Choroid plexus epithelial cell (primary cell): Measurements from ENCODE around the gene EPB41L4A.

Experiments used
- DNase-seq: peaks from one replicate; pipeline ENCODE4 v3.0.0-alpha.2; 2010; ENCODE audit warnings: low read depth
- H3K4me3 ChIP-seq: 2 replicates; pipeline ENCODE4 v1.5.1; 2011; ENCODE audit warnings: low read depth, mild to moderate bottlenecking, control low read depth, low read length, moderate library complexity
- CTCF ChIP-seq: conservative IDR thresholded peaks from 2 replicates; pipeline ENCODE4 v1.5.1; 2011; ENCODE audit warnings: low read depth, mild to moderate bottlenecking, control low read depth, inconsistent platforms, low read length, moderate library complexity

EPB41L4A gene

GRCh38 chr5:112323166-112323565 lies 95.9 kb downstream of the EPB41L4A start:
- DNase-seq: no peak
- H3K4me3 ChIP-seq: no peak overlapping the region
- TF ChIP-seq CTCF: no peak

- DNase-seq: no peak
- TF ChIP-seq CTCF: no peak
- H3K4me3 ChIP-seq: no peak overlapping the region
Observed at GRCh38 chr5:112320408-112320807, 98.7 kb downstream of the EPB41L4A start.

GRCh38 chr5:112318346-112318745 lies 100.7 kb downstream of the EPB41L4A start:
- DNase-seq: no peak
- TF ChIP-seq CTCF: no peak
- no peak overlapping the region for H3K4me3 ChIP-seq

- no peak for DNase-seq
- H3K4me3 ChIP-seq: no peak overlapping the region
- no peak for TF ChIP-seq CTCF
Observed at GRCh38 chr5:112317866-112318265, 101.2 kb downstream of the EPB41L4A start.

GRCh38 chr5:112316731-112317130 lies 102.3 kb downstream of the EPB41L4A start:
- DNase-seq: no peak
- no peak overlapping the region for H3K4me3 ChIP-seq
- no peak for TF ChIP-seq CTCF

- no peak for TF ChIP-seq CTCF
- no peak for DNase-seq
Observed at GRCh38 chr5:112316006-112316405, 103.1 kb downstream of the EPB41L4A start.

GRCh38 chr5:112312295-112313275 lies 106.5 kb downstream of the EPB41L4A start:
- H3K4me3 ChIP-seq: no peak overlapping the region
- TF ChIP-seq CTCF: no peak

More at GRCh38 chr5:112316006-112316405, 103.1 kb downstream of the EPB41L4A start:
- H3K4me3 ChIP-seq: no peak overlapping the region

More at GRCh38 chr5:112312295-112313275, 106.5 kb downstream of the EPB41L4A start:
- no peak for DNase-seq
